Thyroid gland (tissue), 4 donors: ENCODE measurements around the gene RETREG3. TPM values are rescaled to one million over a fixed set of nuclear protein-coding genes. Genes with fewer than 3 reads are reported as not detected.
A peak's percentile ranks its signal among the peaks of the same experiment; 100 is the strongest.
"Not testable (repeated sequence)": the region's sequence is repeated elsewhere in the genome, so short reads cannot be mapped to it uniquely, and the experiment has no call there.

Experiments
- DNase-seq, 2 donors: peaks; one replicate each; pipeline ENCODE4 v3.0.0-alpha.2; 2019
- H3K27ac ChIP-seq, 3 donors: fragments of 200-600 bp; sonication (generic); 1 replicate in 2 of 3; 2 replicates in 1 of 3; pipeline ENCODE4 v1.5.1; 2016 to 2019; ENCODE audit warnings: mild to moderate bottlenecking in 1 of 3, moderate library complexity in 1 of 3
- H3K27me3 ChIP-seq: fragments of 200-600 bp; sonication (generic); one replicate; pipeline ENCODE4 v1.5.1; 2019
- H3K36me3 ChIP-seq, 2 donors: fragments of 200-600 bp; sonication (generic); one replicate each; pipeline ENCODE4 v1.5.1; 2016 to 2019
- H3K4me1 ChIP-seq, 2 donors: fragments of 200-600 bp; sonication (generic); one replicate each; pipeline ENCODE4 v1.5.1; 2017 to 2019
- H3K4me3 ChIP-seq, 3 donors: fragments of 200-600 bp; sonication (generic); replicated peaks in 1 of 3; 1 replicate in 2 of 3; 2 replicates in 1 of 3; pipeline ENCODE4 v1.5.1; 2016; ENCODE audit warnings: mild to moderate bottlenecking in 1 of 3
- H3K9me3 ChIP-seq: fragments of 200-600 bp; sonication (generic); one replicate; pipeline ENCODE4 v1.5.1; 2017
- POLR2A ChIP-seq, 2 donors: fragments of 450-650 bp; IDR thresholded peaks; one replicate each; pipeline ENCODE4 v1.6.1; 2017; ENCODE audit warnings: antibody characterized with exemption in 2 of 2, mild to moderate bottlenecking in 2 of 2, moderate library complexity in 1 of 2
- WGBS, 2 donors: methylation state at CpG; one replicate each; pipeline ENCODE4 v1.1.5; 2017; 5-methylcytosine and 5-hydroxymethylcytosine counted together
- intact Hi-C: fragments of 100-400 bp; cut with DNase I; formaldehyde crosslinking; loops from one replicate; pipeline ENCODE4 v1.15.1; 2023
- total RNA-seq, 4 donors: library from RNA; depleted of rRNA; stranded (reverse); fragments of >200 nt; gene quantifications; one replicate each; pipeline ENCODE4 v1.2.3, GENCODE V29; 2016
- TF ChIP-seq, protein P1 (sequence below), 6 experiments: fragments of 200-600 bp in 3 of 6; fragments of 450-650 bp in 3 of 6; sonication (generic) in 3 of 6; IDR thresholded peaks; one replicate each; pipeline ENCODE4 v1.5.1; 2016 to 2019; ENCODE audit warnings: antibody characterized with exemption in 6 of 6, mild to moderate bottlenecking in 2 of 6, inconsistent platforms in 1 of 6, moderate library complexity in 1 of 6

Gene RETREG3
- total RNA-seq, 4 donors from 2014 or later, result 61.9 to 74.4 (median 72.1) TPM

GRCh38 chr17:42548070-42548837 is 60.9 kb downstream of the RETREG3 start:
- intact Hi-C loops, result no loop called here
- Histone ChIP-seq H3K4me1 (peaks cover 10 to 11% of the 10 kb centered on the region in 2 donors), H3K9me3 (no peaks in the 10 kb centered on the region), H3K4me3 (peak overlapping the region in 1 of 3 donors; percentile 31), H3K36me3 (peaks cover 0 to 11% of the 10 kb centered on the region in 2 donors), H3K27ac (no peak overlapping the region), H3K27me3 (no peaks in the 10 kb centered on the region)
- DNase-seq, result peak; percentile 93 to 94
- WGBS, 2 donors, result 19 to 28% methylated on average over 7 to 22 of the region's 74 CpGs
- peak in 1 of 2 donors; percentile 26 for TF ChIP-seq POLR2A (IDR thresholded peaks at IDR 0.05)
- TF ChIP-seq, protein P1, sequence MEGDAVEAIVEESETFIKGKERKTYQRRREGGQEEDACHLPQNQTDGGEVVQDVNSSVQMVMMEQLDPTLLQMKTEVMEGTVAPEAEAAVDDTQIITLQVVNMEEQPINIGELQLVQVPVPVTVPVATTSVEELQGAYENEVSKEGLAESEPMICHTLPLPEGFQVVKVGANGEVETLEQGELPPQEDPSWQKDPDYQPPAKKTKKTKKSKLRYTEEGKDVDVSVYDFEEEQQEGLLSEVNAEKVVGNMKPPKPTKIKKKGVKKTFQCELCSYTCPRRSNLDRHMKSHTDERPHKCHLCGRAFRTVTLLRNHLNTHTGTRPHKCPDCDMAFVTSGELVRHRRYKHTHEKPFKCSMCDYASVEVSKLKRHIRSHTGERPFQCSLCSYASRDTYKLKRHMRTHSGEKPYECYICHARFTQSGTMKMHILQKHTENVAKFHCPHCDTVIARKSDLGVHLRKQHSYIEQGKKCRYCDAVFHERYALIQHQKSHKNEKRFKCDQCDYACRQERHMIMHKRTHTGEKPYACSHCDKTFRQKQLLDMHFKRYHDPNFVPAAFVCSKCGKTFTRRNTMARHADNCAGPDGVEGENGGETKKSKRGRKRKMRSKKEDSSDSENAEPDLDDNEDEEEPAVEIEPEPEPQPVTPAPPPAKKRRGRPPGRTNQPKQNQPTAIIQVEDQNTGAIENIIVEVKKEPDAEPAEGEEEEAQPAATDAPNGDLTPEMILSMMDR (IDR thresholded peaks at IDR 0.05), result peak in 5 of 6 experiments; percentile 36 to 75 (median 64)

- H3K9me3 ChIP-seq, result no peaks in the 10 kb centered on the region
- no peak overlapping the region for H3K4me3 ChIP-seq
- H3K27ac ChIP-seq, result no peak overlapping the region
- no peak for TF ChIP-seq POLR2A (IDR thresholded peaks at IDR 0.05)
- TF ChIP-seq, protein P1 (IDR thresholded peaks at IDR 0.05), result no peak
- intact Hi-C loops, result no loop called here
- H3K36me3 ChIP-seq, result peaks cover 5 to 17% of the 10 kb centered on the region in 2 donors
- H3K4me1 ChIP-seq, result peaks cover 10 to 11% of the 10 kb centered on the region in 2 donors
- no peaks in the 10 kb centered on the region for H3K27me3 ChIP-seq
- no peak for DNase-seq
- 85 to 86% methylated on average over 10 to 13 of the region's 14 CpGs for WGBS, 2 donors
Observed at GRCh38 chr17:42547698-42548069, 61.5 kb downstream of the RETREG3 start.

DNA sequence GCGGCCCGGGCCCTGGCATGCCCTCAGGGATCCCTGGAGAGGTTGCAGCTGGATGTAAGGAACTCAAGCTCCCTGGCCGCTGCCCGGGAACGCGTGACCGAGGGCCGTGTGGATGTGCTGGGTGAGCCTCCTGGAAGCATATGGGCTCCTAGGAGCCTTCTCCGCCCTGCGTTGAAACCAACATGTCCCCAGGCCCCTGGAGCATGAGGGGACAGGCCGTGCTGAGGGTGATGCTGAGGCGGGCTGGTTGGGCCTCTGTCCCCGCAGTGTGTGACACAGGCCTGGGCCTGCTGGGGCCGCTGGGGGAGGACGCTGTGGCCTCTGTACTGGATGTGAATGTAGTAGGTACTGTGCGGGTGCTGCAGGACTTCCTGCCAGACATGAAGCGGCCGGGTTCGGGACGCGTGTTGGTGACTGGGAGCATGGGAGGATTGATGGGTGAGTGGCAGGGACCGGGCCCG is 62.1 kb downstream of the RETREG3 start:
- 74% methylated on average over 15 to 23 of the region's 23 CpGs for WGBS, 2 donors
- Histone ChIP-seq H3K9me3 (no peaks in the 10 kb centered on the region), H3K27me3 (no peaks in the 10 kb centered on the region), H3K27ac (no peak overlapping the region), H3K36me3 (peaks cover 9 to 20% of the 10 kb centered on the region in 2 donors), H3K4me3 (no peak overlapping the region), H3K4me1 (peaks cover 10 to 11% of the 10 kb centered on the region in 2 donors)
- intact Hi-C loops, result no loop called here
- TF ChIP-seq POLR2A (IDR thresholded peaks at IDR 0.05), result no peak
- TF ChIP-seq, protein P1 (IDR thresholded peaks at IDR 0.05), result no peak
- DNase-seq, result no peak

GRCh38 chr17:42545755-42546505 is 63.2 kb downstream of the RETREG3 start:
- H3K4me3 ChIP-seq, H3K27me3 ChIP-seq, DNase-seq, H3K27ac ChIP-seq, intact Hi-C loops, H3K9me3 ChIP-seq: not testable (repeated sequence)
- peaks cover 12 to 20% of the 10 kb centered on the region in 2 donors for H3K36me3 ChIP-seq
- peaks cover 10 to 11% of the 10 kb centered on the region in 2 donors for H3K4me1 ChIP-seq
- 86 to 89% methylated on average over 9 of the region's 9 CpGs for WGBS, 2 donors

DNA sequence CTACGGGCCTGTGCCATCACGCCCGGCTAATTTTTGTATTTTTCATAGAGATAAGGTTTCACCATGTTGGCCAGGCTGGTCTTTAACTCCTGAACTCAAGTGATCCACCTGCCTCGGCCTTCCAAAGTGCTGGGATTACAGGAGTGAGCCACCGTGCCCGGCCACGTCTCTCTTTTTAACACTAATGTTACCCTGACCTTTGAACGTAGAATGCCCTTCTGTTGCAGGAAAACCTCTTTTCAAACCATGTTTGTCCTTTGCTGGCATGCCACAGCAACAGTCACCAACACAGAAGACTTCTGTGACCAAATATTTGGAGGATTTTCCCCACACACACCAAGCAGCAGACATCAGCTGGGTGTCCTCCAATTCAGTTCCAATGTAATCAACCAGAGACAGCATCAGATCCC is 64.3 kb downstream of the RETREG3 start:
- H3K4me3 ChIP-seq, result no peak overlapping the region
- peaks cover 10 to 11% of the 10 kb centered on the region in 2 donors for H3K4me1 ChIP-seq
- DNase-seq, result no peak
- no peaks in the 10 kb centered on the region for H3K9me3 ChIP-seq
- 81 to 84% methylated on average over 8 of the region's 8 CpGs for WGBS, 2 donors
- H3K27ac ChIP-seq, result no peak overlapping the region
- H3K27me3 ChIP-seq, result no peaks in the 10 kb centered on the region
- intact Hi-C loops, result no loop called here
- TF ChIP-seq, protein P1 (IDR thresholded peaks at IDR 0.05), result no peak
- TF ChIP-seq POLR2A (IDR thresholded peaks at IDR 0.05), result no peak
- peaks cover 12 to 20% of the 10 kb centered on the region in 2 donors for H3K36me3 ChIP-seq
